GM12878 (cell line): ENCODE results near the gene SCT. TPM values are rescaled to one million over a fixed set of nuclear protein-coding genes. Genes with fewer than 3 reads are reported as not detected.

ENCODE experiments used
- ATAC-seq: fragments of 200-7000 bp; cut with Tn5 transposase; 3 replicates; pipeline ENCODE4 v1.9.1; 2020; ENCODE audit warnings: mild to moderate bottlenecking, moderate library complexity
- BruUV-seq: library from RNA; stranded (reverse); fragments of 400-500 nt; replicated peaks from 2 replicates; lab custom pipeline; 2021; lab: Mats Ljungman, UMichigan
- CTCF ChIA-PET: fragments of 300-600 bp; sonication (Branson Sonifier 250); formaldehyde crosslinking; extraction: SDS; loops from one replicate; lab custom pipeline; 2021; ENCODE audit warnings: inconsistent platforms; lab: Yijun Ruan, JAX
- POLR2A ChIA-PET: fragments of 350-600 bp; formaldehyde crosslinking; extraction: SDS; loops from one replicate; lab custom pipeline; 2021; ENCODE audit warnings: inconsistent platforms; lab: Charles Lee
- RAD21 ChIA-PET: fragments of 300-600 bp; sonication (Branson Sonifier 250); formaldehyde crosslinking; loops from one replicate; lab custom pipeline; 2023; ENCODE audit warnings: antibody characterized with exemption; ENCODE audit not compliant: unreplicated experiment; lab: Charles Lee
- SMC1A ChIA-PET: fragments of 300-600 bp; sonication (Branson Sonifier 250); formaldehyde crosslinking; loops from one replicate; lab custom pipeline; 2023; ENCODE audit not compliant: unreplicated experiment, uncharacterized antibody; lab: Charles Lee
- DNase-seq: peaks from one replicate; pipeline ENCODE4 v3.0.0-alpha.2; 2011; ENCODE audit warnings: low read depth, low spot score
- FAIRE-seq: peaks from 3 replicates; lab custom pipeline; 2011; peaks lifted over from hg19 to GRCh38; lab: Jason Lieb, UNC
- H2AFZ ChIP-seq: 2 replicates; pipeline ENCODE4 v1.6.0; 2011; ENCODE audit warnings: low read depth, low read length, control low read depth; ENCODE audit not compliant: control insufficient read depth
- H3K27ac ChIP-seq: 2 replicates; pipeline ENCODE4 v1.5.1; 2011; ENCODE audit warnings: control low read depth; ENCODE audit not compliant: control insufficient read depth, insufficient read depth
- H3K27me3 ChIP-seq, 2 experiments: replicated peaks in 1 of 2; 2 replicates each; pipeline versions ENCODE4 v1.6.0 to v1.6.1; 2011; ENCODE audit warnings: low read length in 1 of 2; ENCODE audit not compliant: control insufficient read depth in 2 of 2, insufficient read depth in 2 of 2
- H3K36me3 ChIP-seq, 2 experiments: 2 replicates each; pipeline ENCODE4 v1.5.1; 2011; ENCODE audit warnings: low read length in 1 of 2; ENCODE audit not compliant: control insufficient read depth in 2 of 2, insufficient read depth in 2 of 2
- H3K4me1 ChIP-seq: 2 replicates; pipeline ENCODE4 v1.6.1; 2011; ENCODE audit warnings: mild to moderate bottlenecking, low read length, moderate library complexity, mixed read lengths; ENCODE audit not compliant: control insufficient read depth, insufficient read depth
- H3K4me2 ChIP-seq: 2 replicates; pipeline ENCODE4 v1.6.0; 2011; ENCODE audit warnings: control low read depth; ENCODE audit not compliant: control insufficient read depth, insufficient read depth
- H3K4me3 ChIP-seq: fragments of 200-600 bp; sonication (generic); 2 replicates; pipeline ENCODE4 v1.5.1; 2016
- H3K79me2 ChIP-seq: 2 replicates; pipeline ENCODE4 v1.6.0; 2011; ENCODE audit warnings: low read length; ENCODE audit not compliant: control insufficient read depth, insufficient read depth
- H3K9ac ChIP-seq: 2 replicates; pipeline ENCODE4 v1.8.0; 2011; ENCODE audit warnings: low read length, control low read depth, mixed read lengths; ENCODE audit not compliant: control insufficient read depth, insufficient read depth
- H3K9me3 ChIP-seq: replicated peaks from 3 replicates; pipeline ENCODE4 v1.5.1; 2011; ENCODE audit warnings: mild to moderate bottlenecking, low read length; ENCODE audit not compliant: control insufficient read depth, insufficient read depth
- H4K20me1 ChIP-seq: 2 replicates; pipeline ENCODE4 v1.6.0; 2011; ENCODE audit not compliant: control insufficient read depth, insufficient read depth
- BCL3 ChIP-seq: IDR thresholded peaks from 2 replicates; pipeline ENCODE4 v1.6.1; 2011; ENCODE audit warnings: borderline replicate concordance, low read depth, mild to moderate bottlenecking, moderate library complexity, low read length; ENCODE audit not compliant: insufficient read depth, poor library complexity, severe bottlenecking
- CTCF ChIP-seq, 3 experiments: IDR thresholded peaks in 2 of 3; conservative IDR thresholded peaks in 1 of 3; 2 replicates each; pipeline ENCODE4 v1.5.1; 2011; ENCODE audit warnings: low read depth in 3 of 3, low read length in 3 of 3, mild to moderate bottlenecking in 3 of 3, control low read depth in 2 of 3, moderate library complexity in 2 of 3, inconsistent platforms in 1 of 3, mixed read lengths in 1 of 3; ENCODE audit not compliant: control insufficient read depth in 2 of 3, insufficient read depth in 1 of 3; ENCODE audit errors: extremely low read depth in 1 of 3
- EGR1 ChIP-seq, 2 experiments: IDR thresholded peaks; 1 replicate in 1 of 2; 2 replicates in 1 of 2; pipeline ENCODE4 v1.6.1; 2011 to 2012; ENCODE audit warnings: low read depth in 2 of 2, low read length in 2 of 2, borderline replicate concordance in 1 of 2, mild to moderate bottlenecking in 1 of 2, moderate library complexity in 1 of 2
- IKZF1 ChIP-seq: fragments of 450-650 bp; conservative IDR thresholded peaks from 2 replicates; pipeline ENCODE4 v1.6.1; 2017; ENCODE audit warnings: antibody characterized with exemption, mild to moderate bottlenecking
- NFIC ChIP-seq: IDR thresholded peaks from 2 replicates; pipeline ENCODE4 v1.6.1; 2012; ENCODE audit warnings: low read depth, mild to moderate bottlenecking, inconsistent platforms, low read length, moderate library complexity
- REST ChIP-seq: IDR thresholded peaks from 2 replicates; pipeline ENCODE4 v1.6.1; 2012; ENCODE audit warnings: mild to moderate bottlenecking, low read depth, low read length
- TAF1 ChIP-seq: IDR thresholded peaks from 2 replicates; pipeline ENCODE4 v1.6.1; 2011; ENCODE audit warnings: mild to moderate bottlenecking, low read depth, low read length, borderline replicate concordance
- TCF3 ChIP-seq: IDR thresholded peaks from 2 replicates; pipeline ENCODE4 v1.6.1; 2012; ENCODE audit warnings: low read depth, mild to moderate bottlenecking, low read length, borderline replicate concordance; ENCODE audit not compliant: insufficient read depth
- YY1 ChIP-seq: IDR thresholded peaks from 2 replicates; pipeline ENCODE4 v1.6.1; 2011; ENCODE audit warnings: low read depth, mild to moderate bottlenecking, low read length
- ZNF384 ChIP-seq: IDR thresholded peaks from 2 replicates; pipeline ENCODE4 v1.6.1; 2012; ENCODE audit warnings: low read depth, mild to moderate bottlenecking, low read length, improper control_type of control experiment, borderline replicate concordance
- WGBS: methylation state at CpG from one replicate; pipeline ENCODE4 v1.1.6; 2016; ENCODE audit warnings: low lambda C conversion rate; ENCODE audit not compliant: insufficient replicate concordance, insufficient coverage; ENCODE audit errors: missing lambda C conversion rate; 5-methylcytosine and 5-hydroxymethylcytosine counted together
- in situ Hi-C: fragments of 300-500 bp; cut with MboI; formaldehyde crosslinking; loops from 9 replicates; pipeline ENCODE4 v1.14.3; 2018; ENCODE audit warnings: mixed read lengths
- intact Hi-C: fragments of 100-400 bp; cut with micrococcal nuclease; formaldehyde crosslinking; loops from one replicate; pipeline ENCODE4 v1.14.2; 2022; ENCODE audit not compliant: unreplicated experiment
- polyA plus RNA-seq, 11 experiments: library from polyadenylated mRNA; depleted of rRNA in 4 of 11; unstranded in 6 of 11; stranded (reverse) in 5 of 11; fragments of >200 nt; fragmentation: Nextera tagmentation in 4 of 11; fragmentation: Illumina TruSeq in 1 of 11; extraction: Ambion mirVana in 4 of 11; extraction: Trizol in 1 of 11; gene quantifications; 1 replicate in 1 of 11; 2 replicates in 10 of 11; pipeline versions ENCODE4 v1.2.1 to v1.2.3, GENCODE V29; 2011 to 2016; ENCODE audit warnings: inconsistent platforms in 2 of 11, missing spikeins in 2 of 11, low read depth in 1 of 11
- total RNA-seq, 4 experiments: library from RNA; depleted of rRNA in 3 of 4; stranded (reverse); fragments of >200 nt in 3 of 4; fragmentation: Illumina TruSeq in 1 of 4; extraction: Trizol in 1 of 4; gene quantifications; 2 replicates each; pipeline versions ENCODE4 v1.2.1 to v1.2.3, GENCODE V29; 2013 to 2021

The SCT gene
- total and polyA plus RNA-seq, 10 of the 15 experiments (the other 5 are each of a cell fraction or from before 2014, with no cell fraction given): not detected

GRCh38 chr11:584287-584686 lies 42.7 kb downstream of the SCT start (continued):
- TF ChIP-seq YY1 (no peak), NFIC (no peak), CTCF (IDR thresholded peaks at IDR 0.05 in 2 of 3, conservative IDR thresholded peaks at IDR 0.05 in 1 of 3; ENCODE audit: control insufficient read depth in 2 of 3, extremely low read depth in 1 of 3, insufficient read depth in 1 of 3, low read depth in 3 of 3, low read length in 3 of 3) (no peak)

GRCh38 chr11:581752-582151 lies 45.2 kb downstream of the SCT start:
- POLR2A ChIA-PET: no interaction called here
- Histone ChIP-seq H3K4me1 (peaks cover 12% of the 10 kb centered on the region), H3K27ac (no peak overlapping the region), H3K9ac (no peak overlapping the region), H3K4me3 (no peak overlapping the region), H4K20me1 (peaks cover 28% of the 10 kb centered on the region), H3K4me2 (no peak overlapping the region), H3K79me2 (peaks cover 49% of the 10 kb centered on the region), H3K27me3 (no peaks in the 10 kb centered on the region), H3K9me3 (no peaks in the 10 kb centered on the region), H2AFZ (no peak overlapping the region), H3K36me3 (peaks cover 9 to 23% of the 10 kb centered on the region in 2 experiments)
- RAD21 ChIA-PET: no interaction called here
- ATAC-seq (no peak), DNase-seq (no peak), FAIRE-seq (no peak)
- SMC1A ChIA-PET: no interaction called here
- intact Hi-C loops: no loop called here
- in situ Hi-C loops: no loop called here
- 95% methylated on average over 17 of the region's 17 CpGs for WGBS
- BruUV-seq: TSS peak; percentile 49
- CTCF ChIA-PET: interaction anchor here (0.6 kb wide), 1 partner anchor 32 kb away, joined by 3 read pairs; no protein-coding TSS in a partner anchor
- TF ChIP-seq TCF3 (no peak), IKZF1 (no peak), BCL3 (no peak), ZNF384 (no peak), TAF1 (no peak), REST (no peak), EGR1 (IDR thresholded peaks at IDR 0.05; ENCODE audit: borderline replicate concordance in 1 of 2, low read depth in 2 of 2, low read length in 2 of 2) (no peak)
